HepG2 (cell line): Measurements from ENCODE around the gene MRPS18C. TPM values are rescaled to one million over a fixed set of nuclear protein-coding genes. Genes with fewer than 3 reads are reported as not detected.

Experiments used
- ERF ChIP-seq: IDR thresholded peaks from 2 replicates; pipeline ENCODE4 v1.6.1; 2018; ENCODE audit warnings: missing biosample characterization, missing genetic modification reagents
- ETS1 ChIP-seq: sonication (generic); formaldehyde crosslinking; IDR thresholded peaks from 2 replicates; pipeline ENCODE4 v1.4.0; 2020; ENCODE audit warnings: missing genetic modification reagents
- PREB ChIP-seq: sonication (generic); formaldehyde crosslinking; IDR thresholded peaks from 2 replicates; pipeline ENCODE4 v1.4.0; 2020; ENCODE audit warnings: missing genetic modification reagents
- RBFOX2 ChIP-seq: fragments of 200-400 bp; formaldehyde crosslinking; IDR thresholded peaks from 2 replicates; pipeline ENCODE4 v1.6.1; 2017; ENCODE audit warnings: low read depth, mild to moderate bottlenecking, low read length
- SMAD1 ChIP-seq: sonication (generic); formaldehyde crosslinking; IDR thresholded peaks from 2 replicates; pipeline ENCODE4 v1.4.0; 2020; ENCODE audit warnings: missing genetic modification reagents, low read depth, mild to moderate bottlenecking, borderline replicate concordance
- SMARCC2 ChIP-seq: fragments of 450-650 bp; IDR thresholded peaks from 2 replicates; pipeline ENCODE4 v1.6.1; 2017; ENCODE audit warnings: antibody characterized with exemption, mild to moderate bottlenecking
- SNAPC5 ChIP-seq: sonication (generic); formaldehyde crosslinking; IDR thresholded peaks from 2 replicates; pipeline ENCODE4 v1.8.1; 2023; ENCODE audit warnings: mild to moderate bottlenecking, missing genetic modification reagents, borderline replicate concordance
- SP2 ChIP-seq: sonication (generic); formaldehyde crosslinking; IDR thresholded peaks from 2 replicates; pipeline ENCODE4 v1.5.1; 2020; ENCODE audit warnings: mild to moderate bottlenecking, missing genetic modification reagents
- TFDP2 ChIP-seq: sonication (generic); formaldehyde crosslinking; IDR thresholded peaks from 2 replicates; pipeline ENCODE4 v1.4.0; 2020; ENCODE audit warnings: missing genetic modification reagents
- TOPORS ChIP-seq: sonication (generic); formaldehyde crosslinking; IDR thresholded peaks from 2 replicates; pipeline ENCODE4 v1.8.0; 2023; ENCODE audit warnings: mild to moderate bottlenecking, missing genetic modification reagents
- ZBTB43 ChIP-seq: sonication (generic); formaldehyde crosslinking; conservative IDR thresholded peaks from 2 replicates; pipeline ENCODE4 v1.4.0; 2020; ENCODE audit warnings: missing genetic modification reagents
- ZBTB7B ChIP-seq: sonication (generic); formaldehyde crosslinking; IDR thresholded peaks from 2 replicates; pipeline ENCODE4 v1.4.0; 2020; ENCODE audit warnings: missing genetic modification reagents
- ZHX2 ChIP-seq, 2 experiments: sonication (generic) in 1 of 2; formaldehyde crosslinking in 1 of 2; IDR thresholded peaks; 2 replicates each; pipeline versions ENCODE4 v1.6.1 to v1.9.0; 2014 to 2022; ENCODE audit warnings: antibody characterized with exemption in 1 of 2, borderline replicate concordance in 1 of 2, inconsistent platforms in 1 of 2, low read depth in 1 of 2, missing genetic modification reagents in 1 of 2
- ZNF124 ChIP-seq: sonication (generic); formaldehyde crosslinking; IDR thresholded peaks from 2 replicates; pipeline ENCODE4 v1.4.0; 2020; ENCODE audit warnings: missing genetic modification reagents
- ZNF30 ChIP-seq: sonication (generic); formaldehyde crosslinking; IDR thresholded peaks from 2 replicates; pipeline ENCODE4 v1.5.0; 2020; ENCODE audit warnings: mild to moderate bottlenecking, missing genetic modification reagents
- ZNF441 ChIP-seq: sonication (generic); formaldehyde crosslinking; IDR thresholded peaks from 2 replicates; pipeline ENCODE4 v1.7.0; 2021; ENCODE audit warnings: missing genetic modification reagents, borderline replicate concordance
- ZNF674 ChIP-seq: sonication (generic); formaldehyde crosslinking; IDR thresholded peaks from 2 replicates; pipeline ENCODE4 v1.5.0; 2020; ENCODE audit warnings: low read depth, mild to moderate bottlenecking, missing genetic modification reagents
- polyA plus RNA-seq, 8 experiments: library from polyadenylated mRNA; depleted of rRNA in 3 of 8; stranded (reverse) in 7 of 8; unstranded in 1 of 8; fragments of >200 nt; fragmentation: Illumina TruSeq in 4 of 8; extraction: Trizol in 4 of 8; gene quantifications; 2 replicates each; pipeline versions ENCODE4 v1.2.1 to v1.2.3, GENCODE V29; 2011 to 2016; ENCODE audit warnings: low read depth in 4 of 8, missing spikeins in 1 of 8, mixed read lengths in 1 of 8; ENCODE audit not compliant: insufficient read depth in 1 of 8
- total RNA-seq, 5 experiments: library from RNA; depleted of rRNA; stranded (reverse); fragments of >200 nt; fragmentation: Illumina TruSeq; extraction: Trizol; gene quantifications; 2 replicates each; pipeline ENCODE4 v1.2.3, GENCODE V29; 2016; ENCODE audit warnings: low read depth in 1 of 5

The MRPS18C gene
- total and polyA plus RNA-seq, 2 of the 13 experiments (the other 11 are each of a cell fraction or from before 2014, with no cell fraction given) = 45.4 to 124 TPM

GRCh38 chr4:83455281-83456183 is at the start of gene MRPS18C, which contains the start of gene HELQ (continued):
- TF ChIP-seq ZHX2 (IDR thresholded peaks at IDR 0.05; ENCODE audit: low read depth) (peak; percentile 93), ZHX2 (CRISPR knock-in tag; IDR thresholded peaks at IDR 0.05; ENCODE audit: borderline replicate concordance) (no peak), ZNF30 (CRISPR knock-in tag) (peak; percentile 49; the same call in 1 of the 2 replicates), ZBTB43 (CRISPR knock-in tag) (peak; percentile 51; the same call in 1 of the 2 replicates), SP2 (CRISPR knock-in tag) (peak; percentile 46), SMARCC2 (no peak), ZNF441 (CRISPR knock-in tag) (no peak; the same call in 1 of the 2 replicates), ETS1 (peak; percentile 61; the same call in 1 of the 2 replicates), ZNF124 (CRISPR knock-in tag) (peak; percentile 92), TOPORS (CRISPR knock-in tag) (peak; percentile 86), PREB (no peak), ERF (peak; percentile 91; the same call in 1 of the 2 replicates), ZNF674 (CRISPR knock-in tag) (no peak), ZBTB7B (CRISPR knock-in tag) (peak; percentile 73), TFDP2 (CRISPR knock-in tag) (no peak; the same call in none of the 2 replicates), SNAPC5 (CRISPR knock-in tag) (peak; percentile 70; the same call in 1 of the 2 replicates), RBFOX2 (peak; percentile 62), SMAD1 (CRISPR knock-in tag) (peak; percentile 86)
